ENCODE results near the gene PMIS2. TPM values are rescaled to one million over a fixed set of nuclear protein-coding genes. Genes with fewer than 3 reads are reported as not detected.
A peak's percentile ranks its signal among the peaks of the same experiment; 100 is the strongest.

PMIS2 gene
- total and polyA plus RNA-seq, 7 donors: not detected

DNA sequence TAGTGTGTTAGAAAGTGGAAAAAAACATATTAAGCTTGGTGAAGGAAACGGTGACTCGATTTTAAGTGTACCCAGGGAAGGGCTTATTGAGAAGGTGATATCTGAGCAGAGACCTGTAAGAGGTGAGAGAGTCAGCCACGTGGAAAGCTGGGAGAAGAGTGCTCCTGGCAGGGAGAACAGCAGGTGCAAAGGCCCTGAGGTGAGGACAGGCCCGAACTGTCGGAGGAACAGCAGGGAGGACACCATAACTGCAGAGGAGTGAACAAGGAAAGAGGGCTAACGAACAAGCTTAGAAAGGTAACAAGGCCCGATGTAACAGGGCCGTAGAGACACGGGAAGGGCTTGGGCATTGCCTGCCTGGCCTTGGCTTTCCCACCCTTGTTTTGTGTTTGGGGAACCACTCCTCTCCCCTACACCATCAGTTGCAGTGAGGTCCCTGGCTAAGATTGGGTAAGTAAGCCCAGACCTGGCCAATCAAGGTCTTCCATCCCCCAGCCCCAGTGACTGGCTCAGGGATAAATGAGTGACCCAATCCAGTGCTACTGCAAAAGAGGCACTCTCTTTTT, 29.9 kb upstream of the PMIS2 start:
- Histone ChIP-seq H3K4me1 (peaks cover 0 to 14% (median 11%) of the 10 kb centered on the region in 4 donors), H3K27me3 (peaks cover 13 to 43% (median 34%) of the 10 kb centered on the region in 3 donors), H3K27ac (no peak overlapping the region), H3K9me3 (no peaks in the 10 kb centered on the region), H3K4me3 (no peak overlapping the region), H3K36me3 (no peaks in the 10 kb centered on the region)
- no peak for DNase-seq
- intact Hi-C loops (cut with DNase I): no loop called here
- whole genome bisulfite sequencing, 2 donors: 80 to 87% methylated on average over 9 of the region's 9 CpGs
- no peak for TF ChIP-seq POLR2AphosphoS5 (IDR thresholded peaks at IDR 0.05)
- no peak for TF ChIP-seq POLR2A (IDR thresholded peaks at IDR 0.05)
- TF ChIP-seq CTCF (IDR thresholded peaks at IDR 0.05): no peak
- no peak for TF ChIP-seq EP300 (IDR thresholded peaks at IDR 0.05)

DNA sequence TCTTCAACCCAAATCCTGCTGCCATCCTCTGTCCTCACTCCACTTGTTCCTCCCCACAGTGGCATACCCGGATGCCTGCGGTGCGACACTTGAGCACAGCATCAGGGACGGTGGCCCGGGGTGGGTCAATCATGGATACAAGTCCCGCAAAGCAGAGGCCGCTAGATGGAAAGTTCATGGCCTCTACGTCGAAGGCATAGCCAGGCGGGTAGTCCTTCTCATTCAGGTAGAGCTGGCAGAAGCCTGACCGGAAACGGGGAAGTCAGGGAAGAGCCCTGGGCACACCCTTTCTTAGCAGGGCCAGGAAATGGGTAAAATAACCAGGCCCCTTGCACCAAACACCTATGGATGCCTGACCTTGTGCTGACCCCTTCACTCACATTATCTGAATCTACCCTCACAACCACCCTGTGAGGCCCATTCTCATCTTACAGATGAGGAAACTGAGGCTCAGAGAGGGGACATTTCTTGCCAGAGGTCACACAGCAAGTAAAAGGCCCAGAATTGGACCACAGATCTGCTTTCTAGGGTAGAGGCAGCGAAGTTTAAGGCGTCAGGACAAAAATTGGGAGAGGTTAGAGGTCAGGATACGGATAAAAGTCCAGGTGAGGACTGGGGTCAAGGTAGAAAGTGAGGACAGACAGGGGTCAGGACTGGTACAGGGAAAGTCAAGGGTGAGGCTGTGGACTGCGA, 29.0 kb upstream of the PMIS2 start:
- peaks cover 13 to 47% (median 34%) of the 10 kb centered on the region in 3 donors for H3K27me3 ChIP-seq

DNA sequence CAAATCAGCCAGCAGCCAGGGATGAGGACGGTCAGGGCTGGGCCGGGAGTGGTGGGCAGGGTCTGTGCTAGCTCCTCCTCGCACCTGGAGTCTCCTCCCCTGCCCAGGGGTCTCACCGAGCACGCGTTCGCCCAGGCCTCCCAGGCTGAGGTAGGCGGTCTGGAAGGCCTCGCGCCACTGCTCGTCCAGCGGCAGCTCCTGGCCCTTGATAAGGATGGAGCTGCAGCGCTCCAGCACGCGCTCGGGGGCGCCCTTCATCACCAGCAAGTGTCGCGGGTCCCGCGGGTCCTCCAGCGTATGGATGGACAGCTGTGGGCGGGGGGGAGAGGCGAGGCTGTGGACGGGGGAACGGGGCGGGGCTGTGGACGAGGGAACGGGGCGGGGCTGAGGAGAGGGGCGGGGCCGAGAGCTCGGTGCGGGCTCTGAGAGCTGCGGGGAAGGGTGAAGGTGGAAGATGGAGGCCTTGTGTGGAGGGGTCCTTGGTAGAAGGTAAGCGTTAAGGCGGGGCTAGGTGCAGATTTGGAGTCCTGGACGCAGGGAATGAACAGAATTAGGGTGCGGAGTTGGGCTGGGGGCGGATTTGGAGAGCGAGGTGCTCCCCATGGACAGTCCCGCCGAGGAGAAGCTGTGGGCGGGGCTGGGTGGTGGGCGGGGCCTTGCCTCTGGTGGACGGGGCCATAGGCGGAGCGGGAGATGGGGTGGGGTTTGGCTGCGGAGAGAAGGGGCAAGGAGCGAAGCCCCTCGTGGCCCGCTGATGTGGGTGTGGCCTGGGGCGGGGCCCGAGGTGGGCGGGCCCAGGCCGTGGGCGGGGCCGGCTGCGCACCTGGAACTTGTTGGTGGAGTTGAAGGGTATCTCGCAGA, 28.2 kb upstream of the PMIS2 start:
- TF ChIP-seq EP300 (IDR thresholded peaks at IDR 0.05): no peak
- no peak for TF ChIP-seq CTCF (IDR thresholded peaks at IDR 0.05)
- peaks cover 0 to 14% (median 11%) of the 10 kb centered on the region in 4 donors for H3K4me1 ChIP-seq
- H3K9me3 ChIP-seq: no peaks in the 10 kb centered on the region
- peak overlapping the region in 3 of 4 donors; percentile 12 to 41 (median 41) for H3K4me3 ChIP-seq
- H3K27me3 ChIP-seq: peaks cover 13 to 53% (median 34%) of the 10 kb centered on the region in 3 donors
- intact Hi-C loops (cut with DNase I): no loop called here
- DNase-seq: no peak
- no peak overlapping the region for H3K27ac ChIP-seq
- 5 to 14% methylated on average over 60 of the region's 60 CpGs for WGBS, 2 donors
- no peaks in the 10 kb centered on the region for H3K36me3 ChIP-seq

More for the DNA sequence above, 29.0 kb upstream of the PMIS2 start:
- no peak for DNase-seq
- intact Hi-C loops (cut with DNase I): no loop called here
- TF ChIP-seq CTCF (IDR thresholded peaks at IDR 0.05): no peak
- TF ChIP-seq POLR2A (IDR thresholded peaks at IDR 0.05): no peak
- no peak for TF ChIP-seq EP300 (IDR thresholded peaks at IDR 0.05)
- no peak for TF ChIP-seq POLR2AphosphoS5 (IDR thresholded peaks at IDR 0.05)
- Histone ChIP-seq H3K4me3 (no peak overlapping the region), H3K27ac (no peak overlapping the region), H3K9me3 (no peaks in the 10 kb centered on the region), H3K36me3 (no peaks in the 10 kb centered on the region), H3K4me1 (peaks cover 0 to 14% (median 11%) of the 10 kb centered on the region in 4 donors)
- 84 to 85% methylated on average over 16 of the region's 16 CpGs for WGBS, 2 donors

- H3K36me3 ChIP-seq: no peaks in the 10 kb centered on the region
- H3K4me1 ChIP-seq: peaks cover 0 to 14% (median 11%) of the 10 kb centered on the region in 4 donors
- H3K9me3 ChIP-seq: no peaks in the 10 kb centered on the region
- 36 to 51% methylated on average over 53 of the region's 53 CpGs for WGBS, 2 donors
- peak overlapping the region in 3 of 4 donors; percentile 12 to 41 (median 41) for H3K4me3 ChIP-seq
- DNase-seq: no peak
- TF ChIP-seq POLR2AphosphoS5 (IDR thresholded peaks at IDR 0.05) (no peak), EP300 (IDR thresholded peaks at IDR 0.05) (no peak)
- H3K27ac ChIP-seq: no peak overlapping the region
- intact Hi-C loops (cut with DNase I): no loop called here
- peaks cover 13 to 61% (median 34%) of the 10 kb centered on the region in 3 donors for H3K27me3 ChIP-seq
These were observed 27.3 kb upstream of the PMIS2 start for GRCh38 chr19:35558400-35559280.
